GM12891 (cell line): ENCODE measurements around the gene THRA.

Experiments
- POLR2A ChIP-seq: IDR thresholded peaks from 2 replicates; pipeline ENCODE4 v1.6.1; 2011; ENCODE audit warnings: low read depth, low read length, control low read depth
- POLR2AphosphoS5 ChIP-seq: IDR thresholded peaks from 2 replicates; pipeline ENCODE4 v1.6.1; 2011; ENCODE audit warnings: low read depth, low read length, control low read depth
- SPI1 ChIP-seq: IDR thresholded peaks from 2 replicates; pipeline ENCODE4 v1.6.1; 2011; ENCODE audit warnings: low read depth, low read length, control low read depth
- TAF1 ChIP-seq: IDR thresholded peaks from 2 replicates; pipeline ENCODE4 v1.6.1; 2011; ENCODE audit warnings: low read depth, low read length, control low read depth

DNA sequence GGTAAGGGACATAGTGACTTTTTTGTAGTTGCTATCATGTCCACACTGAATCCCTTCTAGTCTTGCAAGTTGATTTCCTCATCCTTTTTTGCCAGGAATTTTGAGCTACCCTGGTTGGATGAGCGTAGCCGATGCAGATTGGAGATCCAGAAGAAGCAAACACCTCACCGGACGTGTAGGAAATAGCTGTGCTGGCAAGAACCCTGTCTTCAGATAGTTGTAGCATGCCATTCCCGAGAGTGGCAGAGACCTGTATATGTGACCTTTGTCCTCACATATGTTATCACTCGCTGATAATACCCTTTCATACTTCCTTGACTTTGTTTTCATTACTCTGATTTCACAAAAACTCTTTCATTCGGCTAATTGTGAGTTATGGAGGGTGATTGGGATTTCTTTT lies 71.4 kb downstream of the THRA start:
- TF ChIP-seq POLR2AphosphoS5 (no peak), POLR2A (no peak), TAF1 (no peak), SPI1 (no peak)
